Fibroblast of lung (primary cell): ENCODE data around the gene PSMB1.

ENCODE experiments used
- CTCF ChIP-seq, 2 donors: IDR thresholded peaks in 1 of 2; conservative IDR thresholded peaks in 1 of 2; 1 replicate in 1 of 2; 2 replicates in 1 of 2; pipeline ENCODE4 v1.5.1; 2011 to 2012; ENCODE audit warnings: low read length in 2 of 2, control low read depth in 1 of 2, inconsistent platforms in 1 of 2, low read depth in 1 of 2, mild to moderate bottlenecking in 1 of 2
- EZH2 ChIP-seq: IDR thresholded peaks from 2 replicates; pipeline ENCODE4 v1.5.1; 2012; ENCODE audit warnings: low read length, control low read depth, mild to moderate bottlenecking; ENCODE audit errors: missing control alignments

- no peak for TF ChIP-seq CTCF (conservative IDR thresholded peaks at IDR 0.05 in 1 of 2, IDR thresholded peaks at IDR 0.05 in 1 of 2; ENCODE audit: low read depth in 1 of 2, low read length in 2 of 2)
- no peak for TF ChIP-seq EZH2
These were observed 1.1 kb upstream of the PSMB1 start, which contains the start of gene TBP for GRCh38 chr6:170554013-170554795.
